Measurements from ENCODE around the gene ATP12A.

GRCh38 chr13:24663089-24663395, 17.2 kb upstream of the ATP12A start:
- no peak for TF ChIP-seq CTCF (IDR thresholded peaks at IDR 0.05)
- no peak for TF ChIP-seq POLR2A (IDR thresholded peaks at IDR 0.05; ENCODE audit: low read depth)
- TF ChIP-seq EP300 (IDR thresholded peaks at IDR 0.05), result no peak
